K562 (cell line): ENCODE measurements around the gene NCF2. TPM values are rescaled to one million over a fixed set of nuclear protein-coding genes. Genes with fewer than 3 reads are reported as not detected.

Experiments used
- ATAC-seq: fragments of 200-7000 bp; cut with Tn5 transposase; 3 replicates; pipeline ENCODE4 v1.9.1; 2020; ENCODE audit warnings: moderate library complexity
- BruUV-seq: library from RNA; stranded (reverse); fragments of 400-500 nt; replicated peaks from 2 replicates; lab custom pipeline; 2021; lab: Mats Ljungman, UMichigan
- CTCF ChIA-PET: fragments of 300-600 bp; formaldehyde crosslinking; extraction: SDS; loops from one replicate; lab custom pipeline; 2021; ENCODE audit warnings: low intra/inter-chr PET ratio; lab: Yijun Ruan, JAX
- POLR2A ChIA-PET: fragments of 300-600, 350-650 bp; sonication (Branson Sonifier 250); formaldehyde crosslinking; extraction: SDS; loops from one replicate; lab custom pipeline; 2021; ENCODE audit warnings: antibody characterized with exemption, inconsistent platforms; lab: Yijun Ruan, JAX
- DNase-seq, 4 experiments: peaks; one replicate each; pipeline versions ENCODE4 v3.0.0 to v3.0.0-alpha.2; 2011 to 2018; ENCODE audit warnings: low spot score in 3 of 4, mixed read lengths in 3 of 4; ENCODE audit errors: extremely low read depth in 1 of 4
- FAIRE-seq: peaks from 2 replicates; lab custom pipeline; 2011; peaks lifted over from hg19 to GRCh38; lab: Jason Lieb, UNC
- H2AFZ ChIP-seq: 2 replicates; pipeline ENCODE4 v1.6.0; 2011; ENCODE audit warnings: low read depth, low read length, control low read depth, inconsistent platforms
- H3K27ac ChIP-seq: fragments of 200-600 bp; 3 replicates; pipeline ENCODE4 v1.8.0; 2011; ENCODE audit warnings: low read depth, mild to moderate bottlenecking, control low read depth, inconsistent platforms, low read length, moderate library complexity, mixed read lengths; ENCODE audit errors: extremely low read depth
- H3K27me3 ChIP-seq, 2 experiments: fragments of 300-600 bp in 1 of 2; 2 replicates in 1 of 2; 3 replicates in 1 of 2; pipeline versions ENCODE4 v1.6.0 to v1.8.0; 2011; ENCODE audit warnings: inconsistent platforms in 2 of 2, low read length in 2 of 2, mild to moderate bottlenecking in 1 of 2, mixed read lengths in 1 of 2, moderate library complexity in 1 of 2; ENCODE audit not compliant: control insufficient read depth in 2 of 2, insufficient read depth in 2 of 2
- H3K36me3 ChIP-seq: fragments of 300-600 bp; 3 replicates; pipeline ENCODE4 v1.8.0; 2011; ENCODE audit warnings: mild to moderate bottlenecking, low read length, inconsistent platforms; ENCODE audit not compliant: control insufficient read depth, insufficient read depth
- H3K4me1 ChIP-seq, 2 experiments: fragments of 200-600 bp in 1 of 2; replicated peaks in 1 of 2; 2 replicates in 1 of 2; 3 replicates in 1 of 2; pipeline versions ENCODE4 v1.5.1 to v1.8.0; 2011; ENCODE audit warnings: inconsistent platforms in 2 of 2, low read length in 2 of 2, mild to moderate bottlenecking in 1 of 2, mixed read lengths in 1 of 2, moderate library complexity in 1 of 2; ENCODE audit not compliant: control insufficient read depth in 2 of 2, insufficient read depth in 2 of 2
- H3K4me2 ChIP-seq: 2 replicates; pipeline ENCODE4 v1.6.1; 2011; ENCODE audit warnings: low read length, control low read depth, inconsistent platforms, mixed read lengths; ENCODE audit not compliant: insufficient read depth
- H3K4me3 ChIP-seq: fragments of 200-600 bp; sonication (generic), shearing (Covaris generic); 2 replicates; pipeline ENCODE4 v1.5.1; 2016; ENCODE audit warnings: control low read depth, inconsistent platforms
- H3K79me2 ChIP-seq: fragments of 200-600 bp; 3 replicates; pipeline ENCODE4 v1.8.0; 2011; ENCODE audit warnings: low read length, inconsistent platforms; ENCODE audit not compliant: control insufficient read depth, insufficient read depth
- H3K9ac ChIP-seq, 2 experiments: 2 replicates each; pipeline versions ENCODE4 v1.6.0 to v1.6.1; 2011; ENCODE audit warnings: low read depth in 2 of 2, low read length in 2 of 2, control low read depth in 1 of 2, inconsistent platforms in 1 of 2, mild to moderate bottlenecking in 1 of 2, mixed read lengths in 1 of 2; ENCODE audit not compliant: insufficient read depth in 1 of 2
- H3K9me1 ChIP-seq: one replicate; pipeline ENCODE4 v1.6.0; 2011; ENCODE audit warnings: inconsistent platforms, mild to moderate bottlenecking, low read length, moderate library complexity; ENCODE audit not compliant: control insufficient read depth, insufficient read depth
- H3K9me3 ChIP-seq: replicated peaks from 2 replicates; pipeline ENCODE4 v1.5.1; 2011; ENCODE audit warnings: low read depth, low read length, inconsistent platforms; ENCODE audit not compliant: control insufficient read depth, insufficient read depth
- H4K20me1 ChIP-seq: replicated peaks from 2 replicates; pipeline ENCODE4 v1.6.1; 2011; ENCODE audit warnings: low read length, inconsistent platforms, mixed read lengths; ENCODE audit not compliant: control insufficient read depth, insufficient read depth
- CEBPG ChIP-seq, 3 experiments: fragments of 200-800 bp in 1 of 3; sonication (Bioruptor generic) in 1 of 3; sonication (generic) in 1 of 3; formaldehyde crosslinking in 1 of 3; IDR thresholded peaks in 2 of 3; conservative IDR thresholded peaks in 1 of 3; 2 replicates each; pipeline versions ENCODE4 v1.6.1 to v1.8.0; 2016 to 2022; ENCODE audit warnings: missing compliant biosample characterization in 2 of 3, missing genetic modification characterization in 2 of 3, mild to moderate bottlenecking in 1 of 3, missing genetic modification reagents in 1 of 3
- ELF1 ChIP-seq: fragments of 200-800 bp; sonication (Bioruptor generic); IDR thresholded peaks from 2 replicates; pipeline ENCODE4 v1.6.1; 2016; ENCODE audit warnings: missing genetic modification characterization, missing compliant biosample characterization
- ETV1 ChIP-seq: fragments of 450-650 bp; conservative IDR thresholded peaks from 2 replicates; pipeline ENCODE4 v1.6.1; 2016; ENCODE audit warnings: missing genetic modification characterization, control low read depth, low read depth, missing compliant biosample characterization
- HMG20A ChIP-seq: fragments of 450-650 bp; formaldehyde crosslinking; conservative IDR thresholded peaks from 2 replicates; pipeline ENCODE4 v1.4.0; 2020; ENCODE audit warnings: mild to moderate bottlenecking, mixed read lengths
- TEAD1 ChIP-seq, 2 experiments: fragments of 450-650 bp in 1 of 2; sonication (generic) in 1 of 2; formaldehyde crosslinking; IDR thresholded peaks; 2 replicates each; pipeline versions ENCODE4 v1.4.0 to v1.8.0; 2020 to 2022; ENCODE audit warnings: mild to moderate bottlenecking in 2 of 2, missing genetic modification reagents in 1 of 2
- ZNF175 ChIP-seq: fragments of 200-800 bp; sonication (Bioruptor generic); IDR thresholded peaks from 2 replicates; pipeline ENCODE4 v1.6.1; 2016; ENCODE audit warnings: low read depth, mild to moderate bottlenecking, missing genetic modification characterization, missing compliant biosample characterization
- WGBS: fragments of 100-300 bp; shearing (Covaris generic); methylation state at CpG from one replicate; pipeline ENCODE4 v1.1.6; 2016; ENCODE audit warnings: low coverage, mixed read lengths; ENCODE audit not compliant: insufficient coverage; ENCODE audit errors: missing lambda C conversion rate; 5-methylcytosine and 5-hydroxymethylcytosine counted together
- in situ Hi-C: fragments of 300-500 bp; cut with MboI; formaldehyde crosslinking; loops from 4 replicates; pipeline ENCODE4 v1.15.0; 2018; ENCODE audit warnings: inconsistent platforms, mixed read lengths
- intact Hi-C: fragments of 100-400 bp; cut with micrococcal nuclease; formaldehyde crosslinking; loops from 2 replicates; pipeline ENCODE4 v1.14.2; 2022
- polyA plus RNA-seq, 8 experiments: library from polyadenylated mRNA; depleted of rRNA in 4 of 8; stranded (reverse) in 5 of 8; unstranded in 3 of 8; fragments of >200 nt; fragmentation: Nextera tagmentation in 2 of 8; fragmentation: Illumina TruSeq in 1 of 8; extraction: Ambion mirVana in 2 of 8; extraction: Trizol in 1 of 8; gene quantifications; 2 replicates each; pipeline versions ENCODE4 v1.2.1 to v1.2.3, GENCODE V29; 2011 to 2014; ENCODE audit warnings: inconsistent platforms in 1 of 8, missing spikeins in 1 of 8
- total RNA-seq, 7 experiments: library from RNA; depleted of rRNA in 6 of 7; stranded (reverse); fragments of >200 nt in 6 of 7; fragmentation: Illumina TruSeq in 2 of 7; extraction: Trizol in 2 of 7; gene quantifications; 2 replicates each; pipeline versions ENCODE4 v1.2.1 to v1.2.3, GENCODE V29; 2011 to 2021; ENCODE audit warnings: low replicate concordance in 1 of 7
- TF ChIP-seq, protein P1 (sequence below), 3 experiments: fragments of 200-800 bp in 1 of 3; sonication (Bioruptor generic) in 1 of 3; sonication (generic) in 1 of 3; formaldehyde crosslinking in 1 of 3; IDR thresholded peaks; 2 replicates each; pipeline versions ENCODE4 v1.6.1 to v1.8.0; 2016 to 2022; ENCODE audit warnings: mild to moderate bottlenecking in 2 of 3, missing compliant biosample characterization in 2 of 3, missing genetic modification characterization in 2 of 3, missing genetic modification reagents in 1 of 3
- TF ChIP-seq, protein P2 (sequence below): fragments of 200-600 bp; sonication (generic); IDR thresholded peaks from one replicate; pipeline ENCODE4 v1.6.1; 2012; ENCODE audit warnings: mild to moderate bottlenecking, low read depth, low read length, inconsistent platforms

NCF2 gene
- total and polyA plus RNA-seq, 9 of the 15 experiments (the other 6 are each of a cell fraction or from before 2014, with no cell fraction given) = 0.07 to 0.54 (median 0.16) TPM; not detected in 3

DNA sequence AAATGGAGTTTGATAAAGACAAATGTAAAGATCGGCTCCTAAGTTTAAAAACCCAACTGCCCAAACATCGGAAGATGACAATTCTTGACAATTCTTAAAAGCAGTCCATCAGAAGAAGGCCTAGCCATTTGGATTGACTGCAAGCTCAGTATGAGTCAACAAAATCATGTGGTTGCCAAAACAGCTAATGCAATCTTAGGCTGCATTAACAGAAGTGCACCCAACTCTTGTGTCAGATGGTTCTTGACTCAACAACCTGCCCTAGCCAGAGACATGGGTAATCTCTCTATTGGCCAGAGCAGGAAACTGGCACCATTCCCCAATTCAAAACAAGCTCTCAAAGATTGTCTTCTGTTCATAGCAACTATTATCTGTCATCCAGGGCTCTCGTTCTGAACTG is 9.9 kb upstream of the NCF2 start:
- Histone ChIP-seq H3K9ac (no peak overlapping the region), H4K20me1 (no peaks in the 10 kb centered on the region), H3K9me1 (no peaks in the 10 kb centered on the region), H3K27ac (no peak overlapping the region), H2AFZ (no peak overlapping the region), H3K27me3 (peaks cover 24 to 44% of the 10 kb centered on the region in 2 experiments), H3K79me2 (no peaks in the 10 kb centered on the region), H3K4me3 (no peak overlapping the region), H3K9me3 (no peaks in the 10 kb centered on the region), H3K4me1 (peaks cover 0 to 7% of the 10 kb centered on the region in 2 experiments; a peak in 2 of 5 replicates), H3K4me2 (no peak overlapping the region), H3K36me3 (no peaks in the 10 kb centered on the region)
- peak in 1 of 4 experiments; percentile 21 for DNase-seq
- FAIRE-seq = no peak
- intact Hi-C loops = no loop called here
- CTCF ChIA-PET = no interaction called here
- no peak for ATAC-seq
- in situ Hi-C loops = loop anchor here (25.0 kb wide), 1 partner anchor 638 kb away; the partner anchor contains the start of gene SHCBP1L
- 3% methylated on average over 3 of the region's 3 CpGs for WGBS
- POLR2A ChIA-PET = interaction anchor here (1.0 kb wide), 1 partner anchor 13 kb away, joined by 4 read pairs; no protein-coding TSS in a partner anchor
- no TSS peak for BruUV-seq
- TF ChIP-seq ETV1 (tag) (no peak; the same call in 1 of the 2 replicates), CEBPG (CRISPR knock-in tag; IDR thresholded peaks at IDR 0.05) (no peak), CEBPG (tag; conservative IDR thresholded peaks at IDR 0.05 in 1 of 2, IDR thresholded peaks at IDR 0.05 in 1 of 2) (peak; percentile 54 to 78; a peak in 3 of 4 replicates), ZNF175 (CRISPR knock-in tag) (peak; percentile 72; the same call in 1 of the 2 replicates), ELF1 (tag) (no peak), TEAD1 (CRISPR knock-in tag; IDR thresholded peaks at IDR 0.05) (no peak), HMG20A (CRISPR knock-in tag) (no peak)
- TF ChIP-seq, protein P1, sequence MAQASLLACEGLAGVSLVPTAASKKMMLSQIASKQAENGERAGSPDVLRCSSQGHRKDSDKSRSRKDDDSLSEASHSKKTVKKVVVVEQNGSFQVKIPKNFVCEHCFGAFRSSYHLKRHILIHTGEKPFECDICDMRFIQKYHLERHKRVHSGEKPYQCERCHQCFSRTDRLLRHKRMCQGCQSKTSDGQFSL (CRISPR knock-in tag; IDR thresholded peaks at IDR 0.05) = no peak
- TF ChIP-seq, protein P1 (tag; IDR thresholded peaks at IDR 0.05) = no peak
- TF ChIP-seq, protein P2, sequence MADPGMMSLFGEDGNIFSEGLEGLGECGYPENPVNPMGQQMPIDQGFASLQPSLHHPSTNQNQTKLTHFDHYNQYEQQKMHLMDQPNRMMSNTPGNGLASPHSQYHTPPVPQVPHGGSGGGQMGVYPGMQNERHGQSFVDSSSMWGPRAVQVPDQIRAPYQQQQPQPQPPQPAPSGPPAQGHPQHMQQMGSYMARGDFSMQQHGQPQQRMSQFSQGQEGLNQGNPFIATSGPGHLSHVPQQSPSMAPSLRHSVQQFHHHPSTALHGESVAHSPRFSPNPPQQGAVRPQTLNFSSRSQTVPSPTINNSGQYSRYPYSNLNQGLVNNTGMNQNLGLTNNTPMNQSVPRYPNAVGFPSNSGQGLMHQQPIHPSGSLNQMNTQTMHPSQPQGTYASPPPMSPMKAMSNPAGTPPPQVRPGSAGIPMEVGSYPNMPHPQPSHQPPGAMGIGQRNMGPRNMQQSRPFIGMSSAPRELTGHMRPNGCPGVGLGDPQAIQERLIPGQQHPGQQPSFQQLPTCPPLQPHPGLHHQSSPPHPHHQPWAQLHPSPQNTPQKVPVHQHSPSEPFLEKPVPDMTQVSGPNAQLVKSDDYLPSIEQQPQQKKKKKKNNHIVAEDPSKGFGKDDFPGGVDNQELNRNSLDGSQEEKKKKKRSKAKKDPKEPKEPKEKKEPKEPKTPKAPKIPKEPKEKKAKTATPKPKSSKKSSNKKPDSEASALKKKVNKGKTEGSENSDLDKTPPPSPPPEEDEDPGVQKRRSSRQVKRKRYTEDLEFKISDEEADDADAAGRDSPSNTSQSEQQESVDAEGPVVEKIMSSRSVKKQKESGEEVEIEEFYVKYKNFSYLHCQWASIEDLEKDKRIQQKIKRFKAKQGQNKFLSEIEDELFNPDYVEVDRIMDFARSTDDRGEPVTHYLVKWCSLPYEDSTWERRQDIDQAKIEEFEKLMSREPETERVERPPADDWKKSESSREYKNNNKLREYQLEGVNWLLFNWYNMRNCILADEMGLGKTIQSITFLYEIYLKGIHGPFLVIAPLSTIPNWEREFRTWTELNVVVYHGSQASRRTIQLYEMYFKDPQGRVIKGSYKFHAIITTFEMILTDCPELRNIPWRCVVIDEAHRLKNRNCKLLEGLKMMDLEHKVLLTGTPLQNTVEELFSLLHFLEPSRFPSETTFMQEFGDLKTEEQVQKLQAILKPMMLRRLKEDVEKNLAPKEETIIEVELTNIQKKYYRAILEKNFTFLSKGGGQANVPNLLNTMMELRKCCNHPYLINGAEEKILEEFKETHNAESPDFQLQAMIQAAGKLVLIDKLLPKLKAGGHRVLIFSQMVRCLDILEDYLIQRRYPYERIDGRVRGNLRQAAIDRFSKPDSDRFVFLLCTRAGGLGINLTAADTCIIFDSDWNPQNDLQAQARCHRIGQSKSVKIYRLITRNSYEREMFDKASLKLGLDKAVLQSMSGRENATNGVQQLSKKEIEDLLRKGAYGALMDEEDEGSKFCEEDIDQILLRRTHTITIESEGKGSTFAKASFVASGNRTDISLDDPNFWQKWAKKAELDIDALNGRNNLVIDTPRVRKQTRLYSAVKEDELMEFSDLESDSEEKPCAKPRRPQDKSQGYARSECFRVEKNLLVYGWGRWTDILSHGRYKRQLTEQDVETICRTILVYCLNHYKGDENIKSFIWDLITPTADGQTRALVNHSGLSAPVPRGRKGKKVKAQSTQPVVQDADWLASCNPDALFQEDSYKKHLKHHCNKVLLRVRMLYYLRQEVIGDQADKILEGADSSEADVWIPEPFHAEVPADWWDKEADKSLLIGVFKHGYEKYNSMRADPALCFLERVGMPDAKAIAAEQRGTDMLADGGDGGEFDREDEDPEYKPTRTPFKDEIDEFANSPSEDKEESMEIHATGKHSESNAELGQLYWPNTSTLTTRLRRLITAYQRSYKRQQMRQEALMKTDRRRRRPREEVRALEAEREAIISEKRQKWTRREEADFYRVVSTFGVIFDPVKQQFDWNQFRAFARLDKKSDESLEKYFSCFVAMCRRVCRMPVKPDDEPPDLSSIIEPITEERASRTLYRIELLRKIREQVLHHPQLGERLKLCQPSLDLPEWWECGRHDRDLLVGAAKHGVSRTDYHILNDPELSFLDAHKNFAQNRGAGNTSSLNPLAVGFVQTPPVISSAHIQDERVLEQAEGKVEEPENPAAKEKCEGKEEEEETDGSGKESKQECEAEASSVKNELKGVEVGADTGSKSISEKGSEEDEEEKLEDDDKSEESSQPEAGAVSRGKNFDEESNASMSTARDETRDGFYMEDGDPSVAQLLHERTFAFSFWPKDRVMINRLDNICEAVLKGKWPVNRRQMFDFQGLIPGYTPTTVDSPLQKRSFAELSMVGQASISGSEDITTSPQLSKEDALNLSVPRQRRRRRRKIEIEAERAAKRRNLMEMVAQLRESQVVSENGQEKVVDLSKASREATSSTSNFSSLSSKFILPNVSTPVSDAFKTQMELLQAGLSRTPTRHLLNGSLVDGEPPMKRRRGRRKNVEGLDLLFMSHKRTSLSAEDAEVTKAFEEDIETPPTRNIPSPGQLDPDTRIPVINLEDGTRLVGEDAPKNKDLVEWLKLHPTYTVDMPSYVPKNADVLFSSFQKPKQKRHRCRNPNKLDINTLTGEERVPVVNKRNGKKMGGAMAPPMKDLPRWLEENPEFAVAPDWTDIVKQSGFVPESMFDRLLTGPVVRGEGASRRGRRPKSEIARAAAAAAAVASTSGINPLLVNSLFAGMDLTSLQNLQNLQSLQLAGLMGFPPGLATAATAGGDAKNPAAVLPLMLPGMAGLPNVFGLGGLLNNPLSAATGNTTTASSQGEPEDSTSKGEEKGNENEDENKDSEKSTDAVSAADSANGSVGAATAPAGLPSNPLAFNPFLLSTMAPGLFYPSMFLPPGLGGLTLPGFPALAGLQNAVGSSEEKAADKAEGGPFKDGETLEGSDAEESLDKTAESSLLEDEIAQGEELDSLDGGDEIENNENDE = no peak
